ENCODE data around the gene NEK2. TPM values are rescaled to one million over a fixed set of nuclear protein-coding genes. Genes with fewer than 3 reads are reported as not detected.

The NEK2 gene
- total RNA-seq, 3 donors from 2014 or later (not counting 1 experiment from before 2014, with no cell fraction given): 0.78 to 1.0 (median 0.99) TPM

GRCh38 chr1:211680752-211681327 is 5.4 kb upstream of the NEK2 start:
- Mint-ChIP-seq H3K4me1 (peaks cover 30 to 32% of the 10 kb centered on the region in 2 donors), H3K4me3 (peak overlapping the region; percentile 74), H3K36me3 (no peaks in the 10 kb centered on the region), H3K9me3 (no peaks in the 10 kb centered on the region), H3K27me3 (ENCODE audit: low read depth in 2 of 2) (no peaks in the 10 kb centered on the region), H3K27ac (peak overlapping the region; percentile 91 to 98)
- Histone ChIP-seq H3K27me3 (ENCODE audit: control insufficient read depth, insufficient read depth, low read length) (no peaks in the 10 kb centered on the region), H3K9me3 (ENCODE audit: control insufficient read depth, insufficient read depth, low read length) (no peaks in the 10 kb centered on the region), H3K36me3 (ENCODE audit: control insufficient read depth, insufficient read depth, low read length) (no peaks in the 10 kb centered on the region), H3K27ac (ENCODE audit: low read length) (peak overlapping the region; percentile 77), H3K4me1 (ENCODE audit: control insufficient read depth, insufficient read depth, low read length) (peaks cover 30% of the 10 kb centered on the region), H3K4me3 (ENCODE audit: low read length) (no peak overlapping the region)
- ATAC-seq (peak; percentile 91 to 96 (median 93)), DNase-seq (peak; percentile 58 to 93)
- intact Hi-C loops (cut with micrococcal nuclease): loop anchor here (1.0 to 5.0 kb wide), 7 partner anchors 14 to 776 kb away; partner anchors contain the start of genes DTL, INTS7, LPGAT1 and PPP2R5A
- 1% methylated on average over 7 of the region's 9 CpGs for WGBS (ENCODE audit: insufficient coverage)
- TF ChIP-seq, protein P1, sequence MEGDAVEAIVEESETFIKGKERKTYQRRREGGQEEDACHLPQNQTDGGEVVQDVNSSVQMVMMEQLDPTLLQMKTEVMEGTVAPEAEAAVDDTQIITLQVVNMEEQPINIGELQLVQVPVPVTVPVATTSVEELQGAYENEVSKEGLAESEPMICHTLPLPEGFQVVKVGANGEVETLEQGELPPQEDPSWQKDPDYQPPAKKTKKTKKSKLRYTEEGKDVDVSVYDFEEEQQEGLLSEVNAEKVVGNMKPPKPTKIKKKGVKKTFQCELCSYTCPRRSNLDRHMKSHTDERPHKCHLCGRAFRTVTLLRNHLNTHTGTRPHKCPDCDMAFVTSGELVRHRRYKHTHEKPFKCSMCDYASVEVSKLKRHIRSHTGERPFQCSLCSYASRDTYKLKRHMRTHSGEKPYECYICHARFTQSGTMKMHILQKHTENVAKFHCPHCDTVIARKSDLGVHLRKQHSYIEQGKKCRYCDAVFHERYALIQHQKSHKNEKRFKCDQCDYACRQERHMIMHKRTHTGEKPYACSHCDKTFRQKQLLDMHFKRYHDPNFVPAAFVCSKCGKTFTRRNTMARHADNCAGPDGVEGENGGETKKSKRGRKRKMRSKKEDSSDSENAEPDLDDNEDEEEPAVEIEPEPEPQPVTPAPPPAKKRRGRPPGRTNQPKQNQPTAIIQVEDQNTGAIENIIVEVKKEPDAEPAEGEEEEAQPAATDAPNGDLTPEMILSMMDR (IDR thresholded peaks at IDR 0.05): peak; percentile 72

GRCh38 chr1:211677659-211678058 is 2.2 kb upstream of the NEK2 start:
- ATAC-seq (no peak), DNase-seq (no peak)
- intact Hi-C loops (cut with micrococcal nuclease): no loop called here
- no peaks in the 10 kb centered on the region for H3K9me3 ChIP-seq (ENCODE audit: control insufficient read depth, insufficient read depth, low read length)
- Mint-ChIP-seq H3K27ac (peak overlapping the region in 1 of 2 donors; percentile 25), H3K36me3 (no peaks in the 10 kb centered on the region), H3K4me3 (peak overlapping the region; percentile 1), H3K27me3 (ENCODE audit: low read depth in 2 of 2) (no peaks in the 10 kb centered on the region), H3K9me3 (no peaks in the 10 kb centered on the region), H3K4me1 (peaks cover 37 to 42% of the 10 kb centered on the region in 2 donors)
- H3K27me3 ChIP-seq (ENCODE audit: control insufficient read depth, insufficient read depth, low read length): no peaks in the 10 kb centered on the region
- no peak overlapping the region for H3K27ac ChIP-seq (ENCODE audit: low read length)
- no peak overlapping the region for H3K4me3 ChIP-seq (ENCODE audit: low read length)
- TF ChIP-seq, protein P1 (IDR thresholded peaks at IDR 0.05): no peak
- peaks cover 38% of the 10 kb centered on the region for H3K4me1 ChIP-seq (ENCODE audit: control insufficient read depth, insufficient read depth, low read length)
- 43% methylated on average over 6 of the region's 6 CpGs for WGBS (ENCODE audit: insufficient coverage)
- no peaks in the 10 kb centered on the region for H3K36me3 ChIP-seq (ENCODE audit: control insufficient read depth, insufficient read depth, low read length)

- no peak for DNase-seq
- no peaks in the 10 kb centered on the region for H3K27me3 ChIP-seq (ENCODE audit: control insufficient read depth, insufficient read depth, low read length)
- Mint-ChIP-seq H3K4me3 (peak overlapping the region; percentile 80), H3K27me3 (ENCODE audit: low read depth in 2 of 2) (no peaks in the 10 kb centered on the region), H3K27ac (peak overlapping the region in 1 of 2 donors; percentile 38), H3K9me3 (no peaks in the 10 kb centered on the region), H3K36me3 (no peaks in the 10 kb centered on the region), H3K4me1 (peaks cover 28 to 33% of the 10 kb centered on the region in 2 donors)
- H3K27ac ChIP-seq (ENCODE audit: low read length): no peak overlapping the region
- TF ChIP-seq, protein P1 (IDR thresholded peaks at IDR 0.05): no peak
- no peaks in the 10 kb centered on the region for H3K36me3 ChIP-seq (ENCODE audit: control insufficient read depth, insufficient read depth, low read length)
- peaks cover 30% of the 10 kb centered on the region for H3K4me1 ChIP-seq (ENCODE audit: control insufficient read depth, insufficient read depth, low read length)
- intact Hi-C loops (cut with micrococcal nuclease): no loop called here
- H3K9me3 ChIP-seq (ENCODE audit: control insufficient read depth, insufficient read depth, low read length): no peaks in the 10 kb centered on the region
- H3K4me3 ChIP-seq (ENCODE audit: low read length): no peak overlapping the region
- no peak for ATAC-seq
Measured at GRCh38 chr1:211676761-211677160, 1.3 kb upstream of the NEK2 start.

DNA sequence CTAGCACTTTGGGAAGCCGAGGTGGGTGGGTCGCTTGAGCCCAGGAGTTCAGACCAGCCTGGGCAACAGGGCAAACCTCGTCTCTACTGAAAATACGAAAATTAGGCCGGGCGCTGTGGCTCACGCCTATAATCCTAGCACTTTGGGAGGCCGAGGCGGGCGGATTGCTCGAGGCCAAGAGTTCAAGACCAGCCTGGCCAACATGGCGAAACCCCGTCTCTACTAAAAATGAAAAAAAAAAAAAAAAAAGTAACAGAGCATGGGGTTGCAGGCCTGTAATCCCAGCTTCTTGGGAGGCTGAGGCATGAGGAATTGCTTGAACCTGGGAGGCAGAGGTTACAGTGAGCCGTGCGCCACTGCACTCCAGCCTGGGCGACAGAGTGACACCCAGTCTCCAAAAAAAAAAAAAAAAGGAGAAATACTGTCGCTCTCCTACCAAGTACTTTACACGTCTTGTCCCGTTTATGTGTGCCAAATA is 724 bp upstream of the NEK2 start:
- no peaks in the 10 kb centered on the region for H3K9me3 ChIP-seq (ENCODE audit: control insufficient read depth, insufficient read depth, low read length)
- WGBS (ENCODE audit: insufficient coverage): 69% methylated on average over 18 of the region's 19 CpGs
- H3K27me3 ChIP-seq (ENCODE audit: control insufficient read depth, insufficient read depth, low read length): no peaks in the 10 kb centered on the region
- no peak overlapping the region for H3K27ac ChIP-seq (ENCODE audit: low read length)
- H3K4me1 ChIP-seq (ENCODE audit: control insufficient read depth, insufficient read depth, low read length): peaks cover 24% of the 10 kb centered on the region
- Mint-ChIP-seq H3K27me3 (ENCODE audit: low read depth in 2 of 2) (no peaks in the 10 kb centered on the region), H3K27ac (peak overlapping the region in 1 of 2 donors; percentile 91), H3K9me3 (no peaks in the 10 kb centered on the region), H3K4me3 (peak overlapping the region; percentile 96), H3K36me3 (no peaks in the 10 kb centered on the region), H3K4me1 (peaks cover 22 to 26% of the 10 kb centered on the region in 2 donors)
- intact Hi-C loops (cut with micrococcal nuclease): no loop called here
- TF ChIP-seq, protein P1 (IDR thresholded peaks at IDR 0.05): no peak
- no peak for DNase-seq
- H3K36me3 ChIP-seq (ENCODE audit: control insufficient read depth, insufficient read depth, low read length): no peaks in the 10 kb centered on the region
- ATAC-seq: no peak
- H3K4me3 ChIP-seq (ENCODE audit: low read length): peak overlapping the region; percentile 39
